Glutamatergic neuron (in vitro differentiated cells): Measurements from ENCODE around the gene AGAP1. TPM values are rescaled to one million over a fixed set of nuclear protein-coding genes. Genes with fewer than 3 reads are reported as not detected.

Experiments
- DNase-seq: peaks from one replicate; pipeline ENCODE4 v3.0.0; 2022
- H3K27ac Mint-ChIP-seq: one replicate; pipeline ENCODE4 v1.8.0; 2020; ENCODE audit warnings: mild to moderate bottlenecking, mixed read lengths, inconsistent platforms; ENCODE audit not compliant: unreplicated experiment
- H3K27me3 Mint-ChIP-seq: one replicate; pipeline ENCODE4 v1.8.0; 2020; ENCODE audit warnings: mild to moderate bottlenecking, moderate library complexity, mixed read lengths, inconsistent platforms; ENCODE audit not compliant: unreplicated experiment
- H3K36me3 Mint-ChIP-seq: one replicate; pipeline ENCODE4 v1.8.0; 2020; ENCODE audit warnings: mild to moderate bottlenecking, mixed read lengths, inconsistent platforms; ENCODE audit not compliant: unreplicated experiment
- H3K4me1 Mint-ChIP-seq: one replicate; pipeline ENCODE4 v1.8.0; 2020; ENCODE audit warnings: mild to moderate bottlenecking, low read depth, mixed read lengths, inconsistent platforms; ENCODE audit not compliant: unreplicated experiment
- H3K4me3 Mint-ChIP-seq: one replicate; pipeline ENCODE4 v1.8.0; 2020; ENCODE audit warnings: mild to moderate bottlenecking, mixed read lengths, inconsistent platforms; ENCODE audit not compliant: unreplicated experiment
- H3K9me3 Mint-ChIP-seq: one replicate; pipeline ENCODE4 v1.8.0; 2020; ENCODE audit warnings: mild to moderate bottlenecking, moderate library complexity, mixed read lengths, inconsistent platforms; ENCODE audit not compliant: unreplicated experiment
- CTCF ChIP-seq: fragments of 200-600 bp; sonication (generic); IDR thresholded peaks from one replicate; pipeline ENCODE4 v1.5.0; 2021; ENCODE audit not compliant: partially characterized antibody, unreplicated experiment
- total RNA-seq: library from RNA; stranded (reverse); fragmentation: NEBNext Ultra II Directional; extraction: Animal tissue kit (Norgen Biotek cat#: 25700); gene quantifications from one replicate; pipeline ENCODE4 v1.2.1, GENCODE V29; 2021; ENCODE audit not compliant: unreplicated experiment

AGAP1 gene
- total RNA-seq, 1 donor from 2014 or later, result 153 TPM

DNA sequence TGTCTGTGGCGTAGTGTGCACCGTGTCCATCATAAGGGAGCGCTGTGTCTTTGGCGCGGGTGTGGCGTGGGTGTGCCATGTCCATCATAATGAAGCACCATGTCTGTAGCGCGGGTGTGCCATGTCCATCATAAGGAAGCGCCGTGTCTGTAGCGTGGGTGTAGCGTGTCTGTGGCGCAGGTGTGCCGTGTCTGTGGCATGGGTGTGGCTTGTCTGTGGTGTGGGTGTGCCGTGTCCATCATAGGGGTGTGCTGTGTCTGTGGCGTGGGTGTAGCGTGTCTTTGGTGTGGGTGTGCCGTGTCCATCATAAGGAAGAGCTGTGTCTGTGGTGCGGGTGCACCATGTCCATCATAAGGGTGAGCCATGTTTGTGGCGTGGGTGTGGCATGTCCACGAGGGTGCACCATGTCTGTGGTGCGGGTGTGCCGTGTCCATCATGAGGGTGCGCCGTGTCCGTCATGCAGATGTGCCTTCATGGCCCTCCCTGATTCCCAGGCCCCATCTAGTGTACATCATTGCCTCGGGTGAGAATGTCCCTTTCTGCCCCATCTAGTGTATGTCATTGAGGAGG is 399.4 kb downstream of the AGAP1 start:
- Mint-ChIP-seq H3K27me3 (peaks cover 8% of the 10 kb centered on the region), H3K4me1 (no peaks in the 10 kb centered on the region), H3K4me3 (no peak overlapping the region), H3K27ac (peak overlapping the region; percentile 26), H3K9me3 (peaks cover 9% of the 10 kb centered on the region), H3K36me3 (peaks cover 11% of the 10 kb centered on the region)
- TF ChIP-seq CTCF, result no peak
- no peak for DNase-seq

DNA sequence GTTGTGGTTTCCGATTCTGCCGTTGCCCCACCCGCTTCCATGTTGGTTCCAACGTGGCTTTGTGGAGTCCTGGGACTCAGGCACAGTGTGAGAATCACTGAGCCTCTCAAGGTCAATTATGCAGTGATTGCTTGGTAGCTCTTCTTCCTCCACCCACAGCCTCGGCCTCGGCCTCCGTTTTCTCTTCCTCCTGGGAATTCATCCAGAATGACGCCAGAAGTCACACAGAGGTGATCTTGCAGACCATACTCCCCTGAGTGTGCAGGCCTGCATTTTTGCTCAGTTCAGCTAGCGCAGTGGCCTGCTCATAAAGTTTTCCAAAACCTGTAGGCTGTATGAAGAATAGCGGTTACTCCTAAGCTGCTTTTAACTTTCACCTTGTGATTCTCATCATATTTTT is 401.0 kb downstream of the AGAP1 start:
- peaks cover 11% of the 10 kb centered on the region for H3K36me3 Mint-ChIP-seq
- H3K27ac Mint-ChIP-seq, result no peak overlapping the region
- peaks cover 9% of the 10 kb centered on the region for H3K9me3 Mint-ChIP-seq
- H3K27me3 Mint-ChIP-seq, result peaks cover 6% of the 10 kb centered on the region
- H3K4me3 Mint-ChIP-seq, result no peak overlapping the region
- DNase-seq, result no peak
- no peaks in the 10 kb centered on the region for H3K4me1 Mint-ChIP-seq
- TF ChIP-seq CTCF, result no peak

DNA sequence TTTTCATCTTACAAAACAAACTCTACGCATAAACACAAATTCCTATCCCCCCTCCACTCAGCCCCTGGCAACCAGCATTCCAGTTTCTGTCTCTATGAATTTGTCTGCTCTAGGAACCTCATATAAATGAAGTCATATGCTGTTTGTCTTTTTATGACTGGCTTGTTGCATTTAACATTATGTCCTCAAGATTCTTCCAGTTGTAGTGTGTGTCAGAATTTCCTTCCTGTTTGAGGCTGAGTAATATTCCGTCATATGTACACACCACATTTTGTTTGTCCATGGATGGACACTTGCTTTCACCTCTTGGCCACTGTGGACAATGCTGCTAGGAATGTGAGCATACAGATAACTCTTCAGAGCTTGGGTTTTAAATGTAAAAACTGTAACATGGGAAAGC is 402.2 kb downstream of the AGAP1 start:
- no peaks in the 10 kb centered on the region for H3K4me1 Mint-ChIP-seq
- H3K4me3 Mint-ChIP-seq, result no peak overlapping the region
- H3K36me3 Mint-ChIP-seq, result peaks cover 11% of the 10 kb centered on the region
- H3K27ac Mint-ChIP-seq, result no peak overlapping the region
- H3K9me3 Mint-ChIP-seq, result peaks cover 9% of the 10 kb centered on the region
- peaks cover 7% of the 10 kb centered on the region for H3K27me3 Mint-ChIP-seq
- no peak for DNase-seq
- no peak for TF ChIP-seq CTCF

DNA sequence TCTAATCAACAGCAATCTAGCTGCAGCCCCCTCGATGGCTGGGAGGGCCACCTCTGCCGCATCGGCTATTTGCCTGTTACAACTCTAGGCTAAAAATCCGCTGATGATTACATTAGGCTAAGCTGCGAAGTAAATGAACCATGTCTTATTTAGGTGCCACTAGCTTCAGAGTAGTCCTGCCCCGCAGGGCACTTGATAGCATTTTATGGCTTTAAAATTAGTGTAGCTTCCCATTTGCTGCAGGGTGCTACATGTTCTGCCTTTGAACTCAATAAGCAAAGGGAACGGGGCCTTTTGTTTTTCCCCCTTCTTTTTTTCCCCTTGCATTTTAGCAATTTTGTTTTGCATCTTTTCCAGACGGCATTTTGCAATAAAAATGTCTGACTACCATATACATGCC is 404.1 kb downstream of the AGAP1 start:
- H3K27ac Mint-ChIP-seq, result no peak overlapping the region
- TF ChIP-seq CTCF, result no peak
- H3K4me1 Mint-ChIP-seq, result no peaks in the 10 kb centered on the region
- peaks cover 6% of the 10 kb centered on the region for H3K27me3 Mint-ChIP-seq
- DNase-seq, result no peak
- no peak overlapping the region for H3K4me3 Mint-ChIP-seq
- peaks cover 9% of the 10 kb centered on the region for H3K9me3 Mint-ChIP-seq
- H3K36me3 Mint-ChIP-seq, result peaks cover 11% of the 10 kb centered on the region

DNA sequence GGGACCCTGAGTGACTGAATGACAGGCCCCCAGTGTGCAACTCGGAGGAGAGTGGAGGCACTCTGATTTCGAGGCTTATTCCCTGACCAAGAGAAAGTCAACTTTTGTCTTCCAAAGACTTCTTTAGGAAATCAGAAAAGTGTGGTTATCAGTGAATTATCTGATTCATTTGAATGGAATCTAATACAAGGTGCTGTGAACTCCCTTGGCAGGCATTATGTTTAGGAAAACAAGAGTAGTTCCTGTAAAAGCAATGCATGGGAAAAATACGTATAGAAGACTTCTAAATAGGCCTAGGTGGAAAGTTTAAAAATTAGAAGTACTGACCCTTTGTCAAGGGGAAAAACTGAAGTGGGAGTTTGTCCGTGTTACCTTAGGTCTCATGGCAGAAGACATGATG is 404.9 kb downstream of the AGAP1 start:
- Mint-ChIP-seq H3K4me1 (peaks cover 6% of the 10 kb centered on the region), H3K4me3 (no peak overlapping the region), H3K27ac (no peak overlapping the region), H3K9me3 (peaks cover 4% of the 10 kb centered on the region), H3K36me3 (peaks cover 11% of the 10 kb centered on the region), H3K27me3 (peaks cover 3% of the 10 kb centered on the region)
- TF ChIP-seq CTCF, result no peak
- no peak for DNase-seq
